ENCODE data around the gene TTC39B. TPM values are rescaled to one million over a fixed set of nuclear protein-coding genes. Genes with fewer than 3 reads are reported as not detected.
A peak's percentile ranks its signal among the peaks of the same experiment; 100 is the strongest.

TTC39B gene
- 7.9 TPM for polyA plus RNA-seq (2013, experiment 1 of 2)
- polyA plus RNA-seq (2013, experiment 2 of 2), result 7.9 TPM

- Histone ChIP-seq H3K4me1 (ENCODE audit: control insufficient read depth, insufficient read depth, low read depth, low read length) (peaks cover 2% of the 10 kb centered on the region), H3K27ac (ENCODE audit: low read length, poor library complexity, severe bottlenecking) (peak within 1 kb of the TSS; percentile 84), H4K8ac (ENCODE audit: low read length) (peak within 1 kb of the TSS; percentile 90), H3K9ac (ENCODE audit: low read length) (peak within 1 kb of the TSS; percentile 89), H3K14ac (ENCODE audit: low read length in 2 of 2) (peak within 1 kb of the TSS; percentile 53 to 62), H2AFZ (ENCODE audit: low read depth, low read length) (peak within 1 kb of the TSS; percentile 91), H3K9me3 (ENCODE audit: control insufficient read depth, low read length) (no peaks in the 10 kb centered on the region), H3K36me3 (ENCODE audit: control insufficient read depth in 1 of 2, insufficient read depth in 2 of 2, low read depth in 1 of 2, low read length in 2 of 2) (no peaks in the 10 kb centered on the region), H3K4me3 (ENCODE audit: insufficient read depth in 1 of 2, low read depth in 1 of 2, low read length in 2 of 2) (peak within 1 kb of the TSS; percentile 92 to 96), H3K27me3 (ENCODE audit: control insufficient read depth in 1 of 2, insufficient read depth in 1 of 2, low read length in 2 of 2) (no peaks in the 10 kb centered on the region), H2BK120ac (ENCODE audit: low read depth, low read length) (peak within 1 kb of the TSS; percentile 73), H3K4me2 (ENCODE audit: low read length, poor library complexity, severe bottlenecking) (peak within 1 kb of the TSS; percentile 87), H2AK5ac (ENCODE audit: low read length, severe bottlenecking) (no peak within 1 kb of the TSS), H3K23ac (ENCODE audit: low read length in 2 of 2) (peak within 1 kb of the TSS in 1 of 2 experiments; percentile 79), H3K79me1 (replicated peaks; ENCODE audit: low read length, poor library complexity, severe bottlenecking) (peaks cover 7% of the 10 kb centered on the region), H2BK12ac (ENCODE audit: low read length in 2 of 2) (peak within 1 kb of the TSS in 1 of 2 experiments; percentile 79), H2BK5ac (ENCODE audit: low read depth, low read length, poor library complexity, severe bottlenecking) (peak within 1 kb of the TSS; percentile 92), H3K18ac (ENCODE audit: low read depth in 1 of 2, low read length in 2 of 2) (peak within 1 kb of the TSS; percentile 89 to 90), H3K4ac (ENCODE audit: low read depth in 1 of 2, low read length in 2 of 2) (peak within 1 kb of the TSS; percentile 11 to 81), H4K91ac (ENCODE audit: low read length) (peak within 1 kb of the TSS; percentile 89), H2BK15ac (ENCODE audit: low read depth, poor library complexity, severe bottlenecking) (peak within 1 kb of the TSS; percentile 80)
- under 1% methylated on average over 67 of the region's 67 CpGs for WGBS
- peak; percentile 93 for DNase-seq
These were observed at the start of gene TTC39B for GRCh38 chr9:15306757-15307522. TTC39B (minus strand) TSS chr9:15307216; CDS start chr9:15307125, 91 bp downstream.

GRCh38 chr9:15355669-15356068, 48.7 kb upstream of the TTC39B start:
- H3K4me3 ChIP-seq (ENCODE audit: insufficient read depth in 1 of 2, low read depth in 1 of 2, low read length in 2 of 2), result no peak overlapping the region
- no peak overlapping the region for H3K4ac ChIP-seq (ENCODE audit: low read depth in 1 of 2, low read length in 2 of 2)
- H2AFZ ChIP-seq (ENCODE audit: low read depth, low read length), result no peak overlapping the region
- no peak overlapping the region for H3K18ac ChIP-seq (ENCODE audit: low read depth in 1 of 2, low read length in 2 of 2)
- no peak overlapping the region for H3K14ac ChIP-seq (ENCODE audit: low read length in 2 of 2)
- no peak overlapping the region for H3K27ac ChIP-seq (ENCODE audit: low read length, poor library complexity, severe bottlenecking)
- no peak overlapping the region for H3K23ac ChIP-seq (ENCODE audit: low read length in 2 of 2)
- H3K9ac ChIP-seq (ENCODE audit: low read length), result no peak overlapping the region
- H2AK5ac ChIP-seq (ENCODE audit: low read length, severe bottlenecking), result no peak overlapping the region
- no peaks in the 10 kb centered on the region for H3K36me3 ChIP-seq (ENCODE audit: control insufficient read depth in 1 of 2, insufficient read depth in 2 of 2, low read depth in 1 of 2, low read length in 2 of 2)
- DNase-seq, result no peak
- no peak overlapping the region for H3K4me2 ChIP-seq (ENCODE audit: low read length, poor library complexity, severe bottlenecking)
- H3K27me3 ChIP-seq (ENCODE audit: control insufficient read depth in 1 of 2, insufficient read depth in 1 of 2, low read length in 2 of 2), result no peaks in the 10 kb centered on the region
- H2BK12ac ChIP-seq (ENCODE audit: low read length in 2 of 2), result no peak overlapping the region
- H2BK15ac ChIP-seq (ENCODE audit: low read depth, poor library complexity, severe bottlenecking), result no peak overlapping the region
- H3K4me1 ChIP-seq (ENCODE audit: control insufficient read depth, insufficient read depth, low read depth, low read length), result no peaks in the 10 kb centered on the region
- H4K8ac ChIP-seq (ENCODE audit: low read length), result no peak overlapping the region
- no peaks in the 10 kb centered on the region for H3K9me3 ChIP-seq (ENCODE audit: control insufficient read depth, low read length)
- H2BK5ac ChIP-seq (ENCODE audit: low read depth, low read length, poor library complexity, severe bottlenecking), result no peak overlapping the region
- H2BK120ac ChIP-seq (ENCODE audit: low read depth, low read length), result no peak overlapping the region
- no peak overlapping the region for H4K91ac ChIP-seq (ENCODE audit: low read length)
- 96% methylated on average over 6 of the region's 6 CpGs for WGBS
- H3K79me1 ChIP-seq (replicated peaks; ENCODE audit: low read length, poor library complexity, severe bottlenecking), result no peaks in the 10 kb centered on the region

GRCh38 chr9:15354713-15355112, 47.7 kb upstream of the TTC39B start:
- no peaks in the 10 kb centered on the region for H3K36me3 ChIP-seq (ENCODE audit: control insufficient read depth in 1 of 2, insufficient read depth in 2 of 2, low read depth in 1 of 2, low read length in 2 of 2)
- no peak overlapping the region for H3K18ac ChIP-seq (ENCODE audit: low read depth in 1 of 2, low read length in 2 of 2)
- no peak overlapping the region for H3K4me3 ChIP-seq (ENCODE audit: insufficient read depth in 1 of 2, low read depth in 1 of 2, low read length in 2 of 2)
- no peak overlapping the region for H3K9ac ChIP-seq (ENCODE audit: low read length)
- H2AFZ ChIP-seq (ENCODE audit: low read depth, low read length), result no peak overlapping the region
- no peak overlapping the region for H4K8ac ChIP-seq (ENCODE audit: low read length)
- no peak overlapping the region for H3K23ac ChIP-seq (ENCODE audit: low read length in 2 of 2)
- no peak overlapping the region for H4K91ac ChIP-seq (ENCODE audit: low read length)
- H2BK15ac ChIP-seq (ENCODE audit: low read depth, poor library complexity, severe bottlenecking), result no peak overlapping the region
- no peaks in the 10 kb centered on the region for H3K27me3 ChIP-seq (ENCODE audit: control insufficient read depth in 1 of 2, insufficient read depth in 1 of 2, low read length in 2 of 2)
- no peak overlapping the region for H3K4me2 ChIP-seq (ENCODE audit: low read length, poor library complexity, severe bottlenecking)
- H3K9me3 ChIP-seq (ENCODE audit: control insufficient read depth, low read length), result no peaks in the 10 kb centered on the region
- no peak overlapping the region for H3K4ac ChIP-seq (ENCODE audit: low read depth in 1 of 2, low read length in 2 of 2)
- H3K27ac ChIP-seq (ENCODE audit: low read length, poor library complexity, severe bottlenecking), result no peak overlapping the region
- no peak overlapping the region for H2BK120ac ChIP-seq (ENCODE audit: low read depth, low read length)
- 45% methylated on average over 3 of the region's 3 CpGs for WGBS
- no peak overlapping the region for H2BK12ac ChIP-seq (ENCODE audit: low read length in 2 of 2)
- H2BK5ac ChIP-seq (ENCODE audit: low read depth, low read length, poor library complexity, severe bottlenecking), result no peak overlapping the region
- DNase-seq, result peak; percentile 32
- H3K4me1 ChIP-seq (ENCODE audit: control insufficient read depth, insufficient read depth, low read depth, low read length), result no peaks in the 10 kb centered on the region
- no peak overlapping the region for H3K14ac ChIP-seq (ENCODE audit: low read length in 2 of 2)
- no peaks in the 10 kb centered on the region for H3K79me1 ChIP-seq (replicated peaks; ENCODE audit: low read length, poor library complexity, severe bottlenecking)
- H2AK5ac ChIP-seq (ENCODE audit: low read length, severe bottlenecking), result no peak overlapping the region

GRCh38 chr9:15353892-15354291, 46.9 kb upstream of the TTC39B start:
- Histone ChIP-seq H3K27ac (ENCODE audit: low read length, poor library complexity, severe bottlenecking) (no peak overlapping the region), H3K4me1 (ENCODE audit: control insufficient read depth, insufficient read depth, low read depth, low read length) (no peaks in the 10 kb centered on the region), H2AFZ (ENCODE audit: low read depth, low read length) (no peak overlapping the region), H3K14ac (ENCODE audit: low read length in 2 of 2) (no peak overlapping the region), H2BK5ac (ENCODE audit: low read depth, low read length, poor library complexity, severe bottlenecking) (no peak overlapping the region), H4K91ac (ENCODE audit: low read length) (no peak overlapping the region), H3K4me2 (ENCODE audit: low read length, poor library complexity, severe bottlenecking) (no peak overlapping the region), H2BK15ac (ENCODE audit: low read depth, poor library complexity, severe bottlenecking) (peak overlapping the region; percentile 7), H3K4ac (ENCODE audit: low read depth in 1 of 2, low read length in 2 of 2) (no peak overlapping the region), H3K9me3 (ENCODE audit: control insufficient read depth, low read length) (no peaks in the 10 kb centered on the region), H3K23ac (ENCODE audit: low read length in 2 of 2) (no peak overlapping the region), H2AK5ac (ENCODE audit: low read length, severe bottlenecking) (no peak overlapping the region), H3K79me1 (replicated peaks; ENCODE audit: low read length, poor library complexity, severe bottlenecking) (no peaks in the 10 kb centered on the region), H3K9ac (ENCODE audit: low read length) (no peak overlapping the region), H2BK12ac (ENCODE audit: low read length in 2 of 2) (no peak overlapping the region), H2BK120ac (ENCODE audit: low read depth, low read length) (no peak overlapping the region), H4K8ac (ENCODE audit: low read length) (no peak overlapping the region), H3K4me3 (ENCODE audit: insufficient read depth in 1 of 2, low read depth in 1 of 2, low read length in 2 of 2) (no peak overlapping the region), H3K18ac (ENCODE audit: low read depth in 1 of 2, low read length in 2 of 2) (no peak overlapping the region), H3K36me3 (ENCODE audit: control insufficient read depth in 1 of 2, insufficient read depth in 2 of 2, low read depth in 1 of 2, low read length in 2 of 2) (no peaks in the 10 kb centered on the region), H3K27me3 (ENCODE audit: control insufficient read depth in 1 of 2, insufficient read depth in 1 of 2, low read length in 2 of 2) (no peaks in the 10 kb centered on the region)
- DNase-seq, result no peak
- 90% methylated on average over 4 of the region's 4 CpGs for WGBS
